HG02678 (cell line): ENCODE results near the gene TMEM208.

Source experiments
- ATAC-seq: cut with Tn5 transposase; IDR thresholded peaks from one replicate; pipeline ENCODE4 v1.9.1; 2021; ENCODE audit warnings: mild to moderate bottlenecking, moderate library complexity; ENCODE audit not compliant: unreplicated experiment

Gene TMEM208

GRCh38 chr16:67207249-67208091 lies 19.5 kb upstream of the TMEM208 start:
- no peak for ATAC-seq

GRCh38 chr16:67208154-67208896 lies 18.6 kb upstream of the TMEM208 start:
- ATAC-seq = no peak

- no peak for ATAC-seq
These were observed 17.4 kb upstream of the TMEM208 start for GRCh38 chr16:67209565-67209964.

GRCh38 chr16:67210069-67210937 lies 16.6 kb upstream of the TMEM208 start:
- ATAC-seq = no peak

- ATAC-seq = no peak
These were observed 15.3 kb upstream of the TMEM208 start for GRCh38 chr16:67211674-67212073.

- ATAC-seq = no peak
These were observed 14.2 kb upstream of the TMEM208 start for GRCh38 chr16:67212766-67213165.

GRCh38 chr16:67213197-67214019 lies 13.5 kb upstream of the TMEM208 start:
- no peak for ATAC-seq

- ATAC-seq = no peak
These were observed 11.2 kb upstream of the TMEM208 start for GRCh38 chr16:67215706-67216105.

GRCh38 chr16:67216612-67217490 lies 10.1 kb upstream of the TMEM208 start:
- ATAC-seq = no peak

- ATAC-seq = no peak
These were observed 2.9 kb upstream of the TMEM208 start for GRCh38 chr16:67223992-67224391.

- no peak for ATAC-seq
These were observed 581 bp upstream of the TMEM208 start for GRCh38 chr16:67226295-67226803.

GRCh38 chr16:67227567-67227921 lies 614 bp downstream of the TMEM208 start:
- ATAC-seq = no peak

- ATAC-seq = no peak
These were observed 1.3 kb downstream of the TMEM208 start for GRCh38 chr16:67228034-67228785.

- no peak for ATAC-seq
These were observed 2.0 kb downstream of the TMEM208 start for GRCh38 chr16:67228905-67229304.

- ATAC-seq = no peak
These were observed 3.2 kb downstream of the TMEM208 start for GRCh38 chr16:67229906-67230808.

GRCh38 chr16:67230809-67231660 lies 4.1 kb downstream of the TMEM208 start:
- ATAC-seq = no peak

GRCh38 chr16:67233596-67233995 lies 6.7 kb downstream of the TMEM208 start:
- ATAC-seq = no peak
